IMR-90 (cell line): ENCODE measurements around the gene VAV1. TPM values are rescaled to one million over a fixed set of nuclear protein-coding genes. Genes with fewer than 3 reads are reported as not detected.

Source experiments
- ATAC-seq: fragments of 200-7000 bp; cut with Tn5 transposase; 2 replicates; pipeline ENCODE4 v1.9.1; 2020; ENCODE audit warnings: low read depth, mild to moderate bottlenecking, moderate library complexity
- BruUV-seq: library from RNA; stranded (reverse); fragments of 400-500 nt; replicated peaks from 2 replicates; lab custom pipeline; 2021; lab: Mats Ljungman, UMichigan
- CTCF ChIA-PET: fragments of 300-600 bp; formaldehyde crosslinking; extraction: SDS; loops from one replicate; lab custom pipeline; 2021; ENCODE audit warnings: antibody characterized with exemption; lab: Yijun Ruan, JAX
- POLR2A ChIA-PET: fragments of 300-600 bp; sonication (Branson Sonifier 250); formaldehyde crosslinking; loops from one replicate; lab custom pipeline; 2022; ENCODE audit warnings: antibody characterized with exemption; ENCODE audit not compliant: unreplicated experiment; lab: Charles Lee
- DNase-seq: peaks from one replicate; pipeline ENCODE4 v3.0.0; 2013
- H2AFZ ChIP-seq: replicated peaks from 2 replicates; pipeline ENCODE3; 2013; ENCODE audit warnings: low read length, mild to moderate bottlenecking; ENCODE audit not compliant: poor library complexity
- H2AK5ac ChIP-seq: 2 replicates; pipeline ENCODE4 v1.6.1; 2013; ENCODE audit warnings: low read depth, low read length, inconsistent platforms
- H2AK9ac ChIP-seq: replicated peaks from 2 replicates; pipeline ENCODE3; 2013; ENCODE audit warnings: mild to moderate bottlenecking, low read depth, low read length, moderate library complexity; ENCODE audit not compliant: poor library complexity
- H2BK120ac ChIP-seq: 2 replicates; pipeline ENCODE4 v1.6.1; 2013; ENCODE audit warnings: low read depth, low read length, inconsistent platforms
- H2BK15ac ChIP-seq: 3 replicates; pipeline ENCODE4 v1.6.1; 2013; ENCODE audit warnings: low read depth, low read length, inconsistent platforms
- H2BK20ac ChIP-seq: 2 replicates; pipeline ENCODE4 v1.6.1; 2013; ENCODE audit warnings: low read depth, mild to moderate bottlenecking, inconsistent platforms, low read length, moderate library complexity
- H2BK5ac ChIP-seq: 2 replicates; pipeline ENCODE4 v1.6.1; 2013; ENCODE audit warnings: mild to moderate bottlenecking, low read depth, low read length, inconsistent platforms; ENCODE audit not compliant: poor library complexity, severe bottlenecking
- H3K14ac ChIP-seq: replicated peaks from 2 replicates; pipeline ENCODE4 v1.6.1; 2013; ENCODE audit warnings: low read depth, low read length, inconsistent platforms
- H3K18ac ChIP-seq: 2 replicates; pipeline ENCODE4 v1.6.1; 2013; ENCODE audit warnings: low read depth, low read length, control low read depth
- H3K23ac ChIP-seq: 2 replicates; pipeline ENCODE4 v1.6.1; 2013; ENCODE audit warnings: low read depth, low read length, inconsistent platforms
- H3K27ac ChIP-seq: 2 replicates; pipeline ENCODE4 v1.5.1; 2013; ENCODE audit warnings: mild to moderate bottlenecking, control low read depth, low read length; ENCODE audit not compliant: insufficient read depth
- H3K27me3 ChIP-seq: 2 replicates; pipeline ENCODE4 v1.6.1; 2013; ENCODE audit warnings: low read length; ENCODE audit not compliant: control insufficient read depth, insufficient read depth
- H3K36me3 ChIP-seq: 2 replicates; pipeline ENCODE4 v1.6.1; 2013; ENCODE audit warnings: low read length, mixed read lengths; ENCODE audit not compliant: control insufficient read depth, insufficient read depth
- H3K4ac ChIP-seq: 2 replicates; pipeline ENCODE4 v1.6.1; 2013; ENCODE audit warnings: low read depth, low read length, inconsistent platforms
- H3K4me1 ChIP-seq: 2 replicates; pipeline ENCODE4 v1.6.1; 2013; ENCODE audit warnings: low read length, mixed read lengths; ENCODE audit not compliant: control insufficient read depth, insufficient read depth
- H3K4me2 ChIP-seq: 2 replicates; pipeline ENCODE4 v1.6.1; 2013; ENCODE audit warnings: low read depth, mild to moderate bottlenecking, control low read depth, low read length, moderate library complexity
- H3K4me3 ChIP-seq: 2 replicates; pipeline ENCODE4 v1.5.1; 2013; ENCODE audit warnings: low read depth, mild to moderate bottlenecking, control low read depth, low read length, moderate library complexity; ENCODE audit not compliant: insufficient read depth
- H3K56ac ChIP-seq: 2 replicates; pipeline ENCODE4 v1.6.1; 2013; ENCODE audit warnings: low read length, inconsistent platforms; ENCODE audit not compliant: insufficient read depth; ENCODE audit errors: extremely low read depth
- H3K79me1 ChIP-seq, 2 experiments: 2 replicates each; pipeline ENCODE4 v1.6.1; 2013; ENCODE audit warnings: low read length in 2 of 2, inconsistent platforms in 1 of 2, low read depth in 1 of 2
- H3K9ac ChIP-seq: 2 replicates; pipeline ENCODE4 v1.6.1; 2013; ENCODE audit warnings: low read depth, low read length, control low read depth
- H3K9me1 ChIP-seq: 2 replicates; pipeline ENCODE4 v1.6.1; 2013; ENCODE audit warnings: low read length, inconsistent platforms; ENCODE audit not compliant: insufficient read depth
- H3K9me3 ChIP-seq: 2 replicates; pipeline ENCODE4 v1.6.1; 2013; ENCODE audit warnings: low read length; ENCODE audit not compliant: control insufficient read depth, insufficient read depth
- H4K20me1 ChIP-seq: 2 replicates; pipeline ENCODE4 v1.6.1; 2013; ENCODE audit warnings: low read length, inconsistent platforms; ENCODE audit not compliant: insufficient read depth
- H4K5ac ChIP-seq: 2 replicates; pipeline ENCODE4 v1.6.1; 2013; ENCODE audit warnings: mild to moderate bottlenecking, low read depth, low read length, control low read depth
- H4K8ac ChIP-seq, 2 experiments: 2 replicates each; pipeline ENCODE4 v1.6.1; 2013; ENCODE audit warnings: low read depth in 2 of 2, low read length in 2 of 2, control low read depth in 1 of 2, inconsistent platforms in 1 of 2
- H4K91ac ChIP-seq: 2 replicates; pipeline ENCODE4 v1.6.1; 2013; ENCODE audit warnings: low read depth, low read length, inconsistent platforms; ENCODE audit not compliant: insufficient read depth
- MAFK ChIP-seq: IDR thresholded peaks from 2 replicates; pipeline ENCODE4 v1.6.1; 2012; ENCODE audit warnings: low read depth, low read length, improper control_type of control experiment
- POLR2A ChIP-seq: IDR thresholded peaks from 2 replicates; pipeline ENCODE4 v1.6.1; 2012; ENCODE audit warnings: mild to moderate bottlenecking, low read depth, low read length
- RCOR1 ChIP-seq: IDR thresholded peaks from 2 replicates; pipeline ENCODE4 v1.6.1; 2012; ENCODE audit warnings: mild to moderate bottlenecking, low read length, improper control_type of control experiment; ENCODE audit not compliant: insufficient replicate concordance
- whole genome bisulfite sequencing, 2 experiments: methylation state at CpG; one replicate each; pipeline versions ENCODE4 v1.1.5 to v1.1.7; 2013; ENCODE audit warnings: missing lambda C conversion rate in 2 of 2; ENCODE audit not compliant: insufficient read length in 1 of 2; ENCODE audit errors: extremely low coverage in 2 of 2; 5-methylcytosine and 5-hydroxymethylcytosine counted together
- dilution Hi-C: fragments of 300-500 bp; cut with HindIII; formaldehyde crosslinking; loops from one replicate; pipeline ENCODE4 v1.14.3; 2018; ENCODE audit warnings: low sequenced_read_pairs; ENCODE audit not compliant: unreplicated experiment
- in situ Hi-C: fragments of 300-500 bp; cut with MboI; formaldehyde crosslinking; loops from 3 replicates; pipeline ENCODE4 v1.14.3; 2019; ENCODE audit warnings: low sequenced_read_pairs, inconsistent platforms, mixed read lengths
- intact Hi-C: fragments of 100-400 bp; cut with micrococcal nuclease; formaldehyde crosslinking; loops from 2 replicates; pipeline ENCODE4 v1.10.0; 2022
- polyA plus RNA-seq, 3 experiments: library from polyadenylated mRNA; depleted of rRNA; stranded (reverse); fragments of >200 nt; gene quantifications; 2 replicates each; pipeline ENCODE4 v1.2.3, GENCODE V29; 2012; ENCODE audit warnings: low replicate concordance in 1 of 3
- total RNA-seq: library from RNA; depleted of rRNA; stranded (reverse); fragments of >200 nt; gene quantifications from 2 replicates; pipeline ENCODE4 v1.2.3, GENCODE V29; 2012

VAV1 gene
- total and polyA plus RNA-seq, 2 of the 4 experiments (the other 2 are of a cell fraction): not detected

DNA sequence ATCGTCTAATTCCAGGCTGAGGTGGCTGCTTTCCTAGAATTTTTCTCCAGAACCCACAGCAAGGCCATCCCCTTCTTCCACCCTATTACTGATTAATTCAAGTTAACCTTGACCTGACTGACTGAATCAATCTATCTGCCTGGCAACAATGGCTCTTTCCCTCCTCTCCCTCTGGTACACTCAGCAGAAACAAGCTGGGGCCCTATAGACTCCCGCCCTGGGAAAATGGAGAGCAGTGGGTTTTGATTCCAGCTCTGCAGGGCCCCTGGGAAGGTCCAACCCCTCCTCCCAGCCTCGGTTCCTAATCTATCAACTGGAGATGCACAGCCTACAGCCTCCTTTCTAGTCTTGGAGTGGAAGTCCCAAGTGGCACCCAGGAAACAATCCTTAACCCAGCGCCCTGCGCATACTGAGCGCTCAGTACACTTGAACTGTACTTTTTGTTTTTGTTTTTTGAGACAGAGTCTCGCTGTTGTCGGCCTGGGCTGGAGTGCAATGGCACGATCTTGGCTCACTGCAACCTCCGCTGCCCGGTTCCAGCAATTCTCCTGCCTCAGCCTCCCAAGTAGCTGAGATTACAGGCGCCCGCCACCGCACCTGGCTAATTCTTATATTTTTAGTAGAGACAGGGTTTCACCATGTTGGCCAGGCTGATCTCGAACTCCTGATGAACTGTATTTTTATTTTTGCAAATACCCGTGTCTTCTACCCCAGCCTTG, 46.8 kb upstream of the VAV1 start:
- Histone ChIP-seq H3K9me3 (no peaks in the 10 kb centered on the region), H4K91ac (no peak overlapping the region), H2BK15ac (no peak overlapping the region), H3K4me3 (no peak overlapping the region), H2AK9ac (no peak overlapping the region), H3K4me1 (peaks cover 2% of the 10 kb centered on the region; the same call in 1 of the 2 replicates), H3K9ac (no peak overlapping the region), H3K9me1 (no peaks in the 10 kb centered on the region; the same call in 1 of the 2 replicates), H3K14ac (no peak overlapping the region), H3K36me3 (no peaks in the 10 kb centered on the region), H3K18ac (no peak overlapping the region), H3K23ac (no peak overlapping the region), H4K20me1 (no peaks in the 10 kb centered on the region), H4K8ac (no peak overlapping the region), H2BK5ac (no peak overlapping the region), H2AFZ (no peak overlapping the region), H3K27me3 (no peaks in the 10 kb centered on the region), H2AK5ac (no peak overlapping the region), H3K4me2 (no peak overlapping the region), H4K5ac (no peak overlapping the region), H2BK20ac (no peak overlapping the region), H3K4ac (no peak overlapping the region), H3K79me1 (no peaks in the 10 kb centered on the region), H3K56ac (no peak overlapping the region), H3K27ac (no peak overlapping the region), H2BK120ac (no peak overlapping the region)
- dilution Hi-C loops: no loop called here
- BruUV-seq: no TSS peak
- CTCF ChIA-PET: no interaction called here
- 47% methylated on average over 3 of the region's 16 CpGs; no CpG with 5 or more reads in 1 of the 2 experiments for WGBS, 2 experiments
- POLR2A ChIA-PET: no interaction called here
- intact Hi-C loops: no loop called here
- DNase-seq (no peak), ATAC-seq (no peak)
- no peak for TF ChIP-seq MAFK
- no peak for TF ChIP-seq RCOR1
- no peak for TF ChIP-seq POLR2A
- in situ Hi-C loops: no loop called here
